Activated CD4-positive, alpha-beta T cell treated with anti-CD3 and anti-CD28 coated beads, Interleukin-2, amount 50 U/mL, for 48 hours (primary cell): ENCODE data around the gene KDM2A.

Source experiments
- DNase-seq, 2 experiments: peaks; one replicate each; pipeline ENCODE4 v3.0.0-alpha.2; 2020

The KDM2A gene

DNA sequence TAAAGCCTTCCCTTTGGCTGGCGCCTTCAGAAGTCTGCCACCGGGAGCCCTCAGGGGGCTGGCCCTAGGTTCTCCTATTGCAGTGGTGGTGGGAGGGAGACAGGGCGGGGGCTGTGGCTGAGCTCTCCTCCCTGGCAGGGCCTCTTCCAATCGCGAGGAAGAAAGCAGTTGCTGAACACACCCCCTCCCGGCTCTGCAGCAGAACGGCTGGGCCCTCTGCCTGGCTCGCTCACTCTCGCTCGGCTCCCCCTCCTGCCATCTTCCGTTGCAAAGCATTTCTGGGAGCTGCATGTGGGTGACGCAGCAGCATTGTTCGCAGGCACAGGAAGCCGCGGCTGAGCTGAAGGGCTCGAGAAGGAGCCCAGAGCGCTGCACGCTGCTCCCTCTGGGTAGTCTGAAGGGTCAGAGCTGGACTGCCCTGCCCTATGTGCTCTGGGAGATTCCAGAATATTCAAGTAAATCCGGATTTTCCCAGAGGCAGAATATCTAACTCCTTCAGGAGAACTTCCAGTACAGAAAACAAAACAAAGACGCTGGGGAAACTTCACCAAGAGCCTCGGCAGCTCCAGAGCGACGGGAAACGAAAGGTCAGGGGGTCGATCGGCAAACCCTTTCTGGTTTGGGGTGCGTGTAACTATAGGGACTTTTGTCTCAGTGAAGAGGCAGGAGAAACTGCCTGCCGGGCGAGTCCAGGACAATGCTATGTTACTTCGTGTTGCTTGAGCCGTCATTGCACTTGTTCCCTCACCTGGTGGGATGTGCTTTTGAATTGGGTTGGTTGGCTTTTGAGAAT lies 120.9 kb downstream of the KDM2A start:
- DNase-seq: peak; percentile 96 to 98

GRCh38 chr11:67240576-67241389 lies 121.7 kb downstream of the KDM2A start:
- peak; percentile 86 to 90 for DNase-seq

- no peak for DNase-seq
Observed at GRCh38 chr11:67242548-67242947, 123.5 kb downstream of the KDM2A start.

GRCh38 chr11:67243051-67243450 lies 124.0 kb downstream of the KDM2A start:
- no peak for DNase-seq

GRCh38 chr11:67245046-67245445 lies 126.0 kb downstream of the KDM2A start:
- DNase-seq: no peak

- DNase-seq: no peak
Observed at GRCh38 chr11:67247946-67248550, 129.0 kb downstream of the KDM2A start.

DNA sequence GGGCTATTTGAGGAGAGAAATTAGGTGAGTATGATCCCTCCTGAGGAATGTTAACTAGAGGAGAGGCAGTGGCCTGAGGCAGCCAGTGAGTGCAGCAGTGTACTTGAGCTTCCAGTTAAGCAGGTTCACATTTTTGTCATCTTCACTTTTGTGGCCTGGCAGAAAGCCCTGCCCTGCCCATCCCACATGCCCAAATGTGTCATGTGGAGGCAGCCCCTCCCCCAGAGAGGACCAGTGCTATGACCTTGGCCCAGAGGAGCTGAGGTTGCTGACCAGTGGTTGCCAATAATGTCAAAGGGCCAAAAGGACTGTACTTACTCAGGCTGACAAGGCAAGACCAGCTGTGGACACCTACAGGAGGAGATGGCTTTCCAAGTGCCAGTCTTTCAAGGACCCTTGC lies 129.6 kb downstream of the KDM2A start:
- no peak for DNase-seq

DNA sequence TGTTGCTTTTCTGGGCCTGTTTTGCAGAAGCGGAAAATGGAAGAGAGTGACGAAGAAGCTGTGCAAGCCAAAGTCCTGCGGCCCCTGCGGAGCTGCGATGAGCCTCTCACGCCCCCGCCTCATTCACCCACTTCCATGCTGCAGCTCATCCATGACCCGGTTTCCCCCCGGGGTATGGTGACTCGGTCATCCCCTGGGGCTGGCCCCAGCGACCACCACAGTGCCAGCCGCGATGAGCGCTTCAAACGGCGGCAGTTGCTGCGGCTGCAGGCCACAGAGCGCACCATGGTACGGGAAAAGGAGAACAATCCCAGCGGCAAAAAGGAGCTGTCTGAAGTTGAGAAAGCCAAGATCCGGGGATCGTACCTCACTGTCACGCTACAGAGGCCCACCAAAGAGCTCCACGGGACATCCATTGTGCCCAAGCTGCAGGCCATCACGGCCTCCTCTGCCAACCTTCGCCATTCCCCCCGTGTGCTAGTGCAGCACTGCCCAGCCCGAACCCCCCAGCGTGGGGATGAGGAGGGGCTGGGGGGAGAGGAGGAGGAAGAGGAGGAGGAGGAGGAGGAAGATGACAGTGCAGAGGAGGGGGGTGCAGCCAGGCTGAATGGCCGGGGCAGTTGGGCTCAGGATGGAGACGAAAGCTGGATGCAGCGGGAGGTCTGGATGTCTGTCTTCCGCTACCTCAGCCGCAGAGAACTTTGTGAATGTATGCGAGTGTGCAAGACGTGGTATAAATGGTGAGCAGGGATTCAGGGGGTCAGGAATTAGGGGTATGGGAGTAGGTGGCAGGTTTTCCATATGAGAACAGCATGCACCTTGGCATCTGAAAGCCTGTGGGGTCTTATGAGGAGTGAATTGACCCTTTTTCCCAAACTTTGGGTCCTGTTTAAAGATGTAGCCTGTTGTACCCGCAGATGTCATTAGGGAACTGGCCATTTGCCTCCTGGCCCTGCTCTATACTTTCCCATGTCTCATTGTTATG lies 131.3 kb downstream of the KDM2A start:
- no peak for DNase-seq

- no peak for DNase-seq
Observed at GRCh38 chr11:67251841-67252240, 132.8 kb downstream of the KDM2A start.

DNA sequence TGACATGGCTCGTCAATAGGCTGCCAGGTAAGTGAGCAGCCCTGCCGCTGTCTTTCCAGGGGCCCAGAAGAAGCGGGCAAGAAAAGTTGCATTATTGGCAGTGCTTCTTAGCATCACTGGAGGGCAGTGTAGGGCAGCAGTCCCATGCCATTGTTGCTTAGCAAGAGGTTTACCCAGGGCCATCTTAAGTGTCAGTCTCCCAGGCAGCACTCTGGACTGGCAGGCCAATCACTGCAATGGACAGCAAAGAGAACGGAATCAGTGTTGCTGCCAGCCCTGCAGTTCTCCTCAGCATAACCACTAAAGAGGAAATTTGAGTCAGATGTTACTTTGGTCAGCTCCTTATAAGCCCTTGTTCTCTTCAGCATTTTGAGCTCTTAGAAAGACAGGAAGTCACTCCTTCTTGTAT lies 133.8 kb downstream of the KDM2A start:
- DNase-seq: peak in 1 of 2 experiments; percentile 29

- no peak for DNase-seq
Observed at GRCh38 chr11:67253872-67254624, 135.0 kb downstream of the KDM2A start.

GRCh38 chr11:67254798-67255197 lies 135.7 kb downstream of the KDM2A start:
- no peak for DNase-seq

DNA sequence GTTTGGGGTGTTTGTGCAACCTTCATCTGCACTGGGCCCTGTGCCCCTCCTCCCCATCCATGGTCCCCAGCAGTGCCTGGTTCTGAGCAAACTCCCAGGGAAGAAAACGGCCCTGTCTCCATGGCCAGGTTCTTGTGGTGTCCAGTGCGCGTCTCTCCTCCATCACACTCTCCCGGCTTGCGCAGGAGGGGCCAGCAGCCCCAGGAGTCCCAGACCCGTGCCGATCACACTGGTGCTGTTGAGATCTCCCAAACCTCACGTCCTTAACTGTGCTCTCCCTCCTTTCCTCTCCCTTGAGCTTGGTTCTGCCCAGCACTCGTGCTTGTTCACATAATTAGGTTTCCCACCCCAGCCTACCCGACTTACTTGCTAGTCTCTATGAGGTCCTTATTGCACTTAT lies 136.3 kb downstream of the KDM2A start:
- DNase-seq: no peak

GRCh38 chr11:67255864-67256263 lies 136.8 kb downstream of the KDM2A start:
- no peak for DNase-seq

GRCh38 chr11:67256477-67257135 lies 137.5 kb downstream of the KDM2A start:
- no peak for DNase-seq

DNA sequence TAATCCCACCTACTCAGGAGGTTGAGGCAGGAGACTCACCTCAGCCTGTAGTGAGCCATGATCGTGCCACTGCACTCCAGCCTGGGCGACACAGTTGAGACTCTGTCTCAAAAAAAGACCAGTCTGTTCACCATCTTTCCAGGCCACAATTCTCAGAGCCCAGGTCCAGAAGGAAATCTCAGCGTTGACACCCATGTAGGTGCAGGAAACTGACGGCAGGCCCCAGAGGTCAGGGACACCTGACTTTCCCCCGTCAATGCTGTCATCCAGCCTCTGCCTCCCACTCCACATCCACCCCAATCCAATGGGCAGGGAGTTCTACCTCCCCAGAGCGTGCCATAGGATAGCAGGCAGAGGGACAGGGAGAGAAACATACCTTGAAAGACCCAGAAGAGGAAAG lies 141.3 kb downstream of the KDM2A start:
- DNase-seq: no peak

GRCh38 chr11:67260885-67261639 lies 142.0 kb downstream of the KDM2A start:
- DNase-seq: peak; percentile 75 to 78

DNA sequence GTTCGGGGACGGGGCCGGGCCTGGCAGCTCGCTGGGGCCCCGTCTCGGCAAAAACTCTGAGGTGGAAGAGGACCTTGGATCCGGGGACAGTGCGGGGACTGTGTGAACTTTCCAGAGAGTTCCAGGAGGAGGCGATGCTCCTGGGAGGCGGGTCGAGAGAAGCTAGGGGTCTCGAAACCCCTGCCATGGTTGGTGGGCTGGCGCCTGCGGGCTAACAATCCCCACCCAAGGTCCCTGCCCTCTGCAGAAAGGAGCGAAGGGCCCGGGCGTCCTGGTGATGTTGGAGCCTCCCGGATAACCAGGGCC lies 142.5 kb downstream of the KDM2A start:
- DNase-seq: no peak

GRCh38 chr11:67261946-67262681 lies 143.1 kb downstream of the KDM2A start:
- no peak for DNase-seq
